ENCODE results near the gene IQCN.
A peak's percentile ranks its signal among the peaks of the same experiment; 100 is the strongest.
"Not testable (repeated sequence)": the region's sequence is repeated elsewhere in the genome, so short reads cannot be mapped to it uniquely, and the experiment has no call there.

The IQCN gene

GRCh38 chr19:18229474-18229873 lies 44.8 kb downstream of the IQCN start:
- DNase-seq: no peak

- DNase-seq: no peak
These were observed 46.4 kb downstream of the IQCN start for GRCh38 chr19:18227781-18228271.

- DNase-seq: no peak
These were observed 47.1 kb downstream of the IQCN start for GRCh38 chr19:18226956-18227780.

- no peak for DNase-seq
These were observed 48.4 kb downstream of the IQCN start, which contains the start of gene PDE4C for GRCh38 chr19:18225702-18226468. TSS of gene PDE4C (minus strand) at chr19:18226438. CDS start at chr19:18226415, 23 bp downstream.

GRCh38 chr19:18225355-18225701 lies 48.9 kb downstream of the IQCN start:
- no peak for DNase-seq

- DNase-seq: peak; percentile 72
These were observed 49.5 kb downstream of the IQCN start for GRCh38 chr19:18224525-18225354.

DNA sequence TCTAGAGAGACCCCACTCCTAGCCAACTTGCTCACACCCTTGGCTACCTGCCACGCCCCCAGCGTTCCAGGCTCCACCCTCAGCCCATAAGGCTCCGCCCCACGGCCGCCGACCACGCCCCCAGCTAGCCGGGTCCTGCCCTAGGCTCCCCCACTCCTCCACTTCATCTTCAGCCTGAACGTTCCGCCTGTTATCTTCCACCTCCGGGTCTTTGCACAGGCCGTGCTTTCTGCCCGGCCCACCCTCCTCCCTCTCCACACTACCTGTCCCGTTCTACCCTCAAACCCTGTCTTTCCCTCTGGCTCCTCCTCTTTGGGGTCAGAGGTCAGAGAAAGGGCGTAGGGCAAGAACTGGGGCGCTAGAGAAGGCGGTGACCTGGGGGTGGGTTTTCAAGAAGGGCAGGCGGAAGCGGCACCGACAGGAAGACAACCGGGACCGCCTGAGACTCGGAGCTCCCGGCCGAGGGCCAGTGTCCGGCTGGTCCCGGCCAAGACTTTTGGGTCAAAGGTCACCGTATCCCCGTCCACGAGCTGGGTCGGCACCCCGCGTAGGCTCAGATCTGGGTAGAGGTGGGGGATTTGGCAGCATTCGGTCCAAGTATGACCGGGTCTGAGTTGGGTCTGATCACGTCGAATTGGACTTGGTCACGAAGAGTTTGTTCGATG lies 50.3 kb downstream of the IQCN start:
- no peak for DNase-seq

GRCh38 chr19:18221815-18222725 lies 52.2 kb downstream of the IQCN start:
- no peak for DNase-seq

GRCh38 chr19:18220632-18221275 lies 53.5 kb downstream of the IQCN start:
- no peak for DNase-seq

DNA sequence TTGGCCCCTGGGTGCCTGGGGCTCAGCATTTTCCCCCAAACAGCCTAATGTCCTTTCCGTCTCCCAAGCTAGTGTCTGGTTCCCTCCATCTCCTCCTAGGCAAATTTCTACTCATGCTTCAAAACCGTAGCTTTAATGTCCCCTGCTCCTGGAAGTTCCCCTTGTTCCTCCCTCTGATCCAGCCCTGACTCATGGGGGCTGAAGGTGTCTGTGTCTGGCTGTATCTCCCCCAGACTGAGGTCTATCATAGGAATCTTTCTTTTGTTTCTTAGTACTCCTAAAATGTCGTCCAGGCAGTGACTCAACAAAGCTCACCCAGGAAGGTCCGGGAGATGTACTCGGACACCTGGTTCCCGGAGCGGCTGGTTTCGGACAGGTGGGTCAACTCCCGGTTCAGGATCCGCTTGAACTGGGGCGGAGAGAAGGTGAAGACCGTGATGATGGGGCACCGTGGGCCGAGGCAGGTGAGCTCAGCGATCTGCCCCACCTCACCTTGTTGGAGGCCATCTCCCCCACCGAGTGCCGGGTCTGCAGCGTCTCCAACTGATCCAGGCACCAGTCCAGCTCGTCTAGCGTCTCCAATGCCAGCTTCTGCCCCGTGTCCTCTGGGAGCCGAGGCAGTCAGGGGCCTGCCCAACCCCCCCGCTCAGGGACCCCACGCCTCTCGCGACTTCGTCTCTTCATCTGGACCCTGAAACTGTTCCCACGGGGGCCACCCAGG lies 54.2 kb downstream of the IQCN start:
- no peak for DNase-seq

DNA sequence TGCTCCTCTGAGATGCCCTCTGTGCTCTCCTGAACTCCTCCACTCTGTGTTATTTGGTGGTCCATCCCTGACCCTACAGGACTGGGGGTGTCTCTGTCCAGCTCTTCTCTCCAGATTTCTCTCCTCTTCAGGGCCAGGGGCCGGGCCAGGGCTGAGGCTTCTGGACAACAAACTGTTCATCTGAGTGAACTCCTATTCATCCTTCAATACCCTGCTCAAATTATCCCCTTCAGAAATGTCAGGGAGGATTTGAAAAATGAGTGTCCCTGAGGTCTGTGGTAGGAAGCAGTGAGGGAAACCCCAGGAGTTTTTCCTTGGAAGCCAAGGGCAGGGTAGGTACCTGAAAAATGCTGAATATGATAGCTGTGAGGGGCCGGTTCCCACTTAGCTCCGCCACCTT lies 55.7 kb downstream of the IQCN start:
- DNase-seq: no peak

DNA sequence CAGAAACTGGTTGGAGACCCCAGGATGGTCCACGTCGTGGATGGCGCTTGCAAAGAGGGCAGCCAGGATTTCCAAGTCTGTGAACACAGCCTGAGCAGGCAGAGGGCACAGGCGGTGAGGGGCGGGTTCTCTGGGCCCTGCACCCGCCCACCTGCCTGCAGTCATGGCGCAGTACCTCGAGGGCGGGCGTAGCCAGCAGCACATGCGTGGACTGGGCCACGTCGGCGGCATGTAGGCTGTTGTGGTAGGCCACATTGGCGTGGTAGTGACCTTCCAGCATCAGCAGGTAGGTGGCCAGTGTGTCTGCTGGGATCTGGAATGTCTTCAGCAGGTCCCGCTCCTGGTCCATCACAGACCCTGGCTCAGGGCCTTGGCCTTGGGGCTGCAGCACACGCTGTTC lies 56.1 kb downstream of the IQCN start:
- no peak for DNase-seq

- no peak for DNase-seq
These were observed 57.5 kb downstream of the IQCN start for GRCh38 chr19:18216789-18217188.

DNA sequence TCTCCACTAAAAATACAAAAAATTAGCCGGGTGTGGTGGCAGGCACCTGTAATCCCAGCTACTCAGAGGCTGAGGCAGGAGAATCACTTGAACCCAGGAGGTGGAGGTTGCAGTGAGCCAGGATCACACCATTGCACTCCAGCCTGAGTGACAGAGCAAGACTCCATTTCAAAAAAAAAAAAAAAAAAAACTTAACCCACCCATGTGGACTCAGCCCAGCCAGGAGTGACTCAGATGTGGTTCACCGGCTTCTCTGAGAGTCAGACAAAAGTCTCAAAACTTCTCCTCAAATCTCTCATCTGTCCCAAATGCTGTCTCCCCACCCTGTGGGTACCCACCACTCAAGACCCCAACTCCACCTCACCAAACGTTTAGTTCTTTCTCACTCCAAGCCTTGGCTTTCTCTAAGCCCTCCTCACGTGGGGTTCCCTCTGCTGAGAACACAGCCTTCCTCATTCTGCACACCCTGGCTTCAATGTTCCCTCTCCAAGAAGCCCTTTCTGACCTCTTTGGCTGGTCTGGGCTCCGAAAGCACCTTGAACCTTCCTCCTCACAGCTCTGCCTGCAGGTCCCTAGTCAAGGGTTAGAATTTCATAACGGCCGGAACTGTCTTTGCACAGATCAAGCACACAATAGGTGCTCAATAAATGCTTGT lies 59.3 kb downstream of the IQCN start:
- no peak for DNase-seq

DNA sequence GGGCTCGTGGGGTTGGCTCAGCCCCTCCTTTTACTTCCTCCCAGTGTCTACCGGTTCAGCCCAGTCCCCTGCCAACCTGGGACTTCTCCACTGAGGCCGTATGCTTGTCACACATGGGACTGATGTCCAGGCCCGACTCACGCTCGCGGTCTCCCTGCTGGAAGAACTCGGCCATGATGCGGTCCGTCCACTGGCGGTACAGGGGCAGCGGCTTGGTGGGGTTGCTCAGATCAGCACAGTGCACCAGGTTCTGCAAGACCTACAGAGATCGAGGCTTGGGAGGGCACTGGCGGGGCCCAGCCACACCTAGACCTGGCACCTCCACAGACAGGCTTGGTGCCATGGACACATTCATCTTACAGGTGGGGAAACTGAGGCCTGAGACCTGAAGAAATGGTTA lies 62.6 kb downstream of the IQCN start:
- no peak for DNase-seq

DNA sequence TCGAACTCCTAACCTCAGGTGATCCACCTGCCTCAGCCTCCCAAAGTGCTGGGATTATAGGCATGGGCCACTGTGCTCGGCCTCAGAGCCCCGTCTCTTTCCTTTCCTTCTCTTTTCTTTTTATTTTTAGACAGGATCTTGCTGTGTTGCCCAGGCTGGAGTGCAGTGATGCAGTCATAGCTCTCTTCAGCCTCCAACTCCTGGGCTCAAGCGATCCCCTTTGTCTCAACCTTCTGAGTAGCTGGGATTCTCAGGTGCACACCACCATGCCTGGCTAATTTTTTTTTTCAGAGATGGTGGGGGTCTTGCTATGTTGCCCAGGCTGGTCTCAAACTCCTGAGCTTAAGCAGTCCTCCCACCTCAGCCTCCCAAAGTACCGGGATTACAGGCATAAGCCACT lies 64.3 kb downstream of the IQCN start:
- DNase-seq: not testable (repeated sequence)

DNA sequence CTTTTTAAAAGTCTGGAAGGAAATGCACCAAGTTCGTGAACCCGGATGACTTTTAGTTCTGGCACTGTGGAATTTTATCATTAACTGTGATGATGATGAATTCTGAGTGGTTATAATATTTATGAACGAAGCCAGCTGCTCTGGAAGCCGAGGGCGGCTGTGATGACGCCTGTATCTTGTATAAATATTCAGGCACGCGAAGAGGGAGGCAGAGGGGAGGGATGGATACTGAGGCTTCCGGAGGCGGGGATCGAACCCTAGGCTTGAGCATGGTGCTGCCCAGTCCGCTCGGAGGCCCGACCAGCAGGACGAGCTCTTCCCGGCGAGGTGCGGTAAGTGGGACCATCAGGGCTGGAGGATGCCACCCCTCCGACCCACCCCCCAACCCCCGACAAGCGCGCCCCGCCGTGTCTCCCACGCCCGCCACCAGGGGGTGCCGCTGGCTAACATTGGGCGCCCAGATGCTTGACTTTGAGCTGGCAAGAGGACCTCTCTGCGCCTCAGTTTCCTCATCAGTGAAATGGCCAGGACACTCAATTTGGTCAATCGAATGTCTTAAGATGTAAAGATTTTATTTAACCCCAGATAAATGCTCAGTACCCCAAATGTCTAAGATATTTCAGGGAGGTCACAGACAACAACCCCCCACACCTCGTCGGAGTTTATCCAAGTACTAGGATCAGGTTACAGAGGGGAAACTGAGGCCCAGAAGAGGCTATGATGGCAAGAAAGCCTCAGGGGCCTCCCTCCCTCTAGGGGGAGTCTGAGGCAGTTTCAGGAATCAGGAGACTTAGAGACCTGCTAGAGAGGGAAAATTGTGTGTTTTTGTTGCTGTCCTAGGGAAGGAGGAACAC lies 65.9 kb downstream of the IQCN start:
- no peak for DNase-seq

Data from activated effector memory CD4-positive, alpha-beta T cell treated with Interleukin-2 at 50 U/mL for 16 hours (primary cell).